Karpas-422 (cell line): Measurements from ENCODE around the gene HPSE2. TPM values are rescaled to one million over a fixed set of nuclear protein-coding genes. Genes with fewer than 3 reads are reported as not detected.

Experiments used
- DNase-seq: peaks from one replicate; pipeline ENCODE4 v3.0.0-alpha.2; 2015
- H2AFZ ChIP-seq: fragments of 200-600 bp; sonication (generic); 2 replicates; pipeline ENCODE4 v1.6.1; 2014; ENCODE audit warnings: antibody characterized with exemption, low read length, mixed read lengths
- H3K27ac ChIP-seq: fragments of 200-600 bp; sonication (generic); 2 replicates; pipeline ENCODE4 v1.5.1; 2014; ENCODE audit warnings: mild to moderate bottlenecking, low read length, moderate library complexity
- H3K27me3 ChIP-seq: fragments of 200-600 bp; sonication (generic); 2 replicates; pipeline ENCODE4 v1.6.1; 2014; ENCODE audit warnings: low read length, mixed read lengths
- H3K36me3 ChIP-seq: fragments of 200-600 bp; sonication (generic); 2 replicates; pipeline ENCODE4 v1.6.1; 2014; ENCODE audit warnings: low read length, mixed read lengths; ENCODE audit not compliant: insufficient read depth
- H3K4me1 ChIP-seq: fragments of 200-600 bp; sonication (generic); 2 replicates; pipeline ENCODE4 v1.6.1; 2014; ENCODE audit warnings: mild to moderate bottlenecking, low read length, mixed read lengths
- H3K4me2 ChIP-seq: fragments of 200-600 bp; sonication (generic); 2 replicates; pipeline ENCODE4 v1.6.1; 2014; ENCODE audit warnings: low read length, low read depth, mild to moderate bottlenecking; ENCODE audit not compliant: poor library complexity, severe bottlenecking
- H3K4me3 ChIP-seq: fragments of 200-600 bp; sonication (generic); 2 replicates; pipeline ENCODE4 v1.5.1; 2014; ENCODE audit warnings: mild to moderate bottlenecking, antibody characterized with exemption, low read length, mixed read lengths
- H3K79me2 ChIP-seq: fragments of 200-600 bp; sonication (generic); 2 replicates; pipeline ENCODE4 v1.6.1; 2014; ENCODE audit warnings: mild to moderate bottlenecking, low read length, mixed read lengths
- H3K9ac ChIP-seq: fragments of 200-600 bp; sonication (generic); 2 replicates; pipeline ENCODE4 v1.6.0; 2014; ENCODE audit warnings: low read length
- H3K9me2 ChIP-seq: fragments of 200-600 bp; sonication (generic), shearing (Covaris generic); replicated peaks from 2 replicates; pipeline ENCODE4 v1.6.0; 2014; ENCODE audit warnings: mild to moderate bottlenecking, low read length, moderate library complexity; ENCODE audit not compliant: insufficient read depth
- H3K9me3 ChIP-seq: fragments of 300-700, 200-600 bp; sonication (generic); 2 replicates; pipeline ENCODE4 v1.6.1; 2014; ENCODE audit warnings: low read length, mixed read lengths
- H4K20me1 ChIP-seq: fragments of 200-600 bp; sonication (generic); 2 replicates; pipeline ENCODE4 v1.6.1; 2014; ENCODE audit warnings: mild to moderate bottlenecking, antibody characterized with exemption, low read length, low read depth; ENCODE audit not compliant: insufficient read depth
- total RNA-seq: library from RNA; depleted of rRNA; stranded (reverse); fragments of >200 nt; shearing (Covaris generic); gene quantifications from 2 replicates; pipeline ENCODE4 v1.2.3, GENCODE V29; 2014; ENCODE audit warnings: low replicate concordance

The HPSE2 gene
- total RNA-seq, 1 experiment from 2014 or later, result not detected

DNA sequence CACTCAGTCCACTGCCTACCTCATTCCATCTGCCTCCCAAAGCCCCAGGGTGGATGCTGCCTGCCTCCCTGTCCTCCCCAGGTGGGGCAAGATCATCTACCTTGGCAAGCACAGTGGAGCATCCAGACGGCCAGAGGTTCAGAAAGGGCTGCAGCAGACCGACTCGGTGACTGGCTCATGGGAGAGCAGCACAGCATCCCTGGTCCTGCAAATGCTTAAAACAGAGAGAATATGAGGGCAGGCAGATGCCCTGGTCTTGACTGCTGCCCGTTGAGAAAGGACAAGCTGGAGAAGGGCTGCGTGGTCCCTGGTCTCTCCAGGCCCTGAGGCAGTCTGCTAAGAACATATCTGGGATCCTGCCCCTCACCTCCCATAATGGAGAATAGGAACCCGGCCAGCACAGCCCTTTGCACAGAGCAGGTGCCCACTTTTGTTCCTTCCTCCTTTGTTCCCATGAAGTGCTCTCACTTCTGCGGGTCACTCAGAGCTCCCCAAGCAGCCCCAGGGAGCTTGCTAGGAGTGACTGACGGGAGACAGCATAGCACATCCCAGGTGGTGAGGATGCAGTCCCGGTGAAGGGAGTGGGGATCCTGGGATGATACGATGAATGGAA is 790.3 kb downstream of the HPSE2 start:
- Histone ChIP-seq H3K9me3 (no peaks in the 10 kb centered on the region), H3K4me2 (peak overlapping the region; percentile 63), H3K9ac (peak overlapping the region; percentile 85), H4K20me1 (no peaks in the 10 kb centered on the region), H3K4me3 (peak overlapping the region; percentile 78), H3K4me1 (peaks cover 7% of the 10 kb centered on the region), H3K27me3 (no peaks in the 10 kb centered on the region), H3K36me3 (peaks cover 18% of the 10 kb centered on the region), H3K9me2 (no peaks in the 10 kb centered on the region), H3K79me2 (peaks cover 21% of the 10 kb centered on the region), H3K27ac (peak overlapping the region; percentile 69; the same call in 1 of the 2 replicates), H2AFZ (no peak overlapping the region)
- no peak for DNase-seq

DNA sequence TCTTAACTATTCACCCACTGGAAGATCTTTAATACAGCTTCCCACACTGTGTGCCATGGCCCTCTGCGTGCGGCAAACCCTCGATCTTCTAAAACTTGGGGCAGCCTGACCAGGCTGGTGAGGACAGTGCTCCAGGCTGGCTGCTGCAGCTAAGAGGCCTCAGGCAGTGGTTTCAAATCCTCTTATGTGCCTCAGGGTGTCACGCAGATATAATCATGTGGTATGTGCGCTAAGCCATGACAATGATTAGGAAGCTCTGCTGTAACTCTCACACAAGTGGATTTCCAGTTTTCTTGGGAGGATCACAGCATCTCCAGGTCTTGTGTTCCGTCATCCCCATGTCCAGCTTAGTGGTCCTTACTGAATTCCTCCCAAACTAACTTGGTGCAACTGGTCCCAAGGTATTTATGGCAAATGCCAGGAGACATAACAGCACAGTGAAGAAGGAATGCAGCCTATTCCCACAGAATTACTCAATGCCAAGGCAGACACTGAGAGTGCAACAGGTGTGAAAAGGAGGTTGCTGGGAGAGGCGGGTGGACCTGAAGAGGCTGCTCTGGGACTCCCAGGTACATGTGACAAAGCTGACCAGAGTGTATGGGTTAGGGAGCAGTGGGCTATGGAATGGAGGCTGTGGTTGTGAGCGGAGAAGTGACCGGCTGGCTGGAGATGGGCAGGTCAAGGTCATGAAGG is 791.2 kb downstream of the HPSE2 start:
- Histone ChIP-seq H2AFZ (no peak overlapping the region), H3K36me3 (peaks cover 22% of the 10 kb centered on the region), H3K27me3 (no peaks in the 10 kb centered on the region), H3K9me3 (no peaks in the 10 kb centered on the region), H3K9me2 (no peaks in the 10 kb centered on the region), H3K4me3 (no peak overlapping the region), H3K9ac (no peak overlapping the region), H4K20me1 (no peaks in the 10 kb centered on the region), H3K4me1 (peaks cover 7% of the 10 kb centered on the region), H3K79me2 (peaks cover 21% of the 10 kb centered on the region), H3K4me2 (no peak overlapping the region), H3K27ac (no peak overlapping the region)
- DNase-seq, result no peak

DNA sequence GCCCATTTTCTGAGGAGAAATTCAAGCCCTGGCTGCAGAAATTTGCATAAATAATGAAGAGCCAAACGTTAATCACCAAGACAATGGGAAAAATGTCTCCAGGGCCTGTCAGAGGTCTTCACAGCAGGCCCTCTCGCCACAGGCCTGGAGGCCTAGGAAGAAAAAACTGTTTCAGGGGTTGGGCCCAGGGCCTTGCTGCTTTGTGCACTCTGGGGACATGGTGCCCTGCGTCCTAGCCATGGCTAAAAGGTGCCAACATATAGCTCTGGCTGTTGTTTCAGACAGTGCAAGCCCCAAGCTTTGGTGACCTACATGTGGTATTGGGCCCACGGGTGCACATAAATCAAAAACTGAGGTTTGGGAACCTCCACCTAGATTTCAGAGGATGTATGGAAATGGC is 796.9 kb downstream of the HPSE2 start:
- no peaks in the 10 kb centered on the region for H3K79me2 ChIP-seq
- no peak overlapping the region for H3K4me2 ChIP-seq
- no peak overlapping the region for H2AFZ ChIP-seq
- no peaks in the 10 kb centered on the region for H3K9me2 ChIP-seq
- no peaks in the 10 kb centered on the region for H4K20me1 ChIP-seq
- no peak for DNase-seq
- no peak overlapping the region for H3K9ac ChIP-seq
- no peak overlapping the region for H3K27ac ChIP-seq
- H3K4me3 ChIP-seq, result no peak overlapping the region
- H3K27me3 ChIP-seq, result no peaks in the 10 kb centered on the region
- no peaks in the 10 kb centered on the region for H3K4me1 ChIP-seq
- peaks cover 21% of the 10 kb centered on the region for H3K36me3 ChIP-seq
- no peaks in the 10 kb centered on the region for H3K9me3 ChIP-seq

DNA sequence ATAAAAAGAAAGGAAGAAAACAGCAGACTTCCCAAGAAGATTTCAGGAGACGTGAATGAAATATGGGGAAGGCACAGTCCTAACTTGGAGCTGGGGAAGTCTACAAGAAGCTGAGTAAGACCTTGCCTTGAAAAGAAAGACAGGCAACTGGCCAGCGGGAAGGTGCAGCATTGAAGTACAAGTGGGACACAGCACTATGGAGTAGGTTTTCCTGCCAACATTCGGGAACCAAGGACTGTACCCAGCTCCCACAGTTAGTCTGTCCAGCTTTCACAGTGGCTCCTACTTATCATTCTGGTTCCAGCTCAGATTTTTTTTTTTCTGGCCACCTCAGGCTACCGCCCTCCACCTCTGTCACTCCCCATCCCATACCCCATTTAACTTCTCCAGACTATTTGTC is 798.9 kb downstream of the HPSE2 start:
- Histone ChIP-seq H3K27me3 (no peaks in the 10 kb centered on the region), H3K27ac (no peak overlapping the region), H3K79me2 (no peaks in the 10 kb centered on the region), H3K9me2 (no peaks in the 10 kb centered on the region), H4K20me1 (no peaks in the 10 kb centered on the region), H3K4me3 (no peak overlapping the region), H3K36me3 (peaks cover 21% of the 10 kb centered on the region), H3K4me2 (no peak overlapping the region), H2AFZ (no peak overlapping the region), H3K9ac (no peak overlapping the region), H3K9me3 (no peaks in the 10 kb centered on the region), H3K4me1 (no peaks in the 10 kb centered on the region)
- no peak for DNase-seq

DNA sequence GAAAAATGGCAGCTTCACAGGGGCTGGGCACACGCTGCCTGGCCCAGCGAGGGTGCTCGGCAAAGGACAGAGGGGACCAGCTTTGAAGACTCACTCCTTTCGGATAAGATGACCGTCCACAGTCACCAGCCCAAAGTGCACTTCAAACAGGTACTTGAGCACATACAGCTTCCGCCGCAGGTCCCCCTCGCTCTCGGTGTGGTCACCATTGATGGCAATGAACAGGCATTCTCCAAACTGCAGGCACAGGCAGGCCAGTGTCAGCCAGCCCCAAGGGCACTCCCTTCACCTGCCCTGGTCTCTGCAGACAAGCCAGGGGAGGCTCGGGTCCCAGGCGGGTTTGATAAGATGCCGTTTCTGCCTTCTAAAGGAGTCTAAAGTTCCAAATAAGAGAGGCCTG is 800.5 kb downstream of the HPSE2 start:
- peaks cover 10% of the 10 kb centered on the region for H3K36me3 ChIP-seq
- H3K4me1 ChIP-seq, result no peaks in the 10 kb centered on the region
- no peak overlapping the region for H3K4me3 ChIP-seq
- H4K20me1 ChIP-seq, result no peaks in the 10 kb centered on the region
- no peaks in the 10 kb centered on the region for H3K79me2 ChIP-seq
- H2AFZ ChIP-seq, result no peak overlapping the region
- H3K9me3 ChIP-seq, result no peaks in the 10 kb centered on the region
- no peak overlapping the region for H3K9ac ChIP-seq
- no peaks in the 10 kb centered on the region for H3K9me2 ChIP-seq
- no peak overlapping the region for H3K4me2 ChIP-seq
- DNase-seq, result no peak
- no peak overlapping the region for H3K27ac ChIP-seq
- no peaks in the 10 kb centered on the region for H3K27me3 ChIP-seq

DNA sequence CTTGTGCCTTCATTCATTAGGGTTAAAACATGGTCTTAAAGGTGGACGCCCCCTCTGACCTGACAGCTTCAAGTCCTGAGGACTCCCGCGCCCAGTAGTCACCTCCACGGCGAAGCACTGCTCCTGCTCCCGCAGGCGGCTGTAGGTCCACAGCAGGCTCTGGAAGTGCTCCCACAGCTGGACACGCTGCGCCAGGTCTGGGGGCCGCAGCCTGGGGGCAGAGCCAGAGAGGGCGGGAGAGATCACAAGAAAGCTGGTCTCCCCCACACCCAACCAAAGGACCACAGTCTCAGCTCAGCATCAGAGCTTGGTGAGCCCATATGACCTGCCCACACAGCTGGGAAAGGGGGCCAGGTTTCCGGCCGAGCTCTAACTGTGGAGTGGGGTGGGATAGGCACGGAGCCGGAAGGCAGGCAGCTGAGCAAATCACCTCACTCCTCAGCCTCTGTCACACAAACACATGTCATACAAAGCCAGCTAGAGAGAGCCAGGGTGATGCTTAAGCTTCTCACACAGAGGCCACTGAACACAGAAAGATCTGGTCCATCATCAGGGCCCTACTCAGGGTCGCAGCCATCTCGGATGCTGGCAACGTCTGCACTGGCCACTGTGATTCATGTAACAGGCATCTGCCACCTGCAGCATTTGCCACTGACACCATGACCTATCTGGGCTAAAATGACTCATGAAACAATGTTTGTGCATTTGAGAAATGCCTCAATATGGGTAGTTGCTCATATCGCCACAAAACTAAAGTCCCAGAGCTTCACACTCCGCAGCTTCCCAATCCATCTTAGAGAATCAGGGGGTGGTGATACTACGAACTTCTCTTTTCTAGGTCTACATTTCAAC is 801.5 kb downstream of the HPSE2 start:
- Histone ChIP-seq H3K4me1 (no peaks in the 10 kb centered on the region), H3K36me3 (peaks cover 8% of the 10 kb centered on the region; the same call in 1 of the 2 replicates), H3K4me2 (no peak overlapping the region), H4K20me1 (no peaks in the 10 kb centered on the region), H3K79me2 (no peaks in the 10 kb centered on the region), H3K27me3 (no peaks in the 10 kb centered on the region), H2AFZ (no peak overlapping the region), H3K27ac (no peak overlapping the region), H3K9ac (no peak overlapping the region), H3K9me3 (no peaks in the 10 kb centered on the region), H3K4me3 (no peak overlapping the region), H3K9me2 (no peaks in the 10 kb centered on the region)
- no peak for DNase-seq

DNA sequence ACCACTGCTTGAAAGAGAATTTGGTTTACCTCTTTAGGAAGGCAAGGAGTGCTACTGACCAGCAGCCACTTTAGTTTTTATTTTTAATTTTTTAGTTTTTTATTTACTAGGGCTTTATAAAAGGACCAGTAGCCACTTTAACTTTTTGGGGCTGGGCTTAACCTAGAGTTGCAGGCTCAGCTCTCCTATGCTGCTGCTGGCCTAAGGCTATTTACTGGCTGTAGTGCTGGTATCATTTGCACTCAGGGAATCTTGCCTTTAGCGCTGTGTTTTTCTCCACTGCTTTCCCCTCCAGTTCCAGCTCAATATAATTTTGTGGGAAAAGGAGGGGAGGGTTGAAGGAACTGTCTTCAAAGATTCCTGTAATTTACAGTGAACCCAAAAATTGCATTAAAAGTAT is 802.3 kb downstream of the HPSE2 start:
- Histone ChIP-seq H3K27me3 (no peaks in the 10 kb centered on the region), H3K79me2 (no peaks in the 10 kb centered on the region), H3K4me3 (no peak overlapping the region), H3K9me2 (no peaks in the 10 kb centered on the region), H3K9ac (no peak overlapping the region), H3K27ac (no peak overlapping the region), H3K36me3 (peaks cover 8% of the 10 kb centered on the region; the same call in 1 of the 2 replicates), H3K4me1 (no peaks in the 10 kb centered on the region), H4K20me1 (no peaks in the 10 kb centered on the region), H3K9me3 (no peaks in the 10 kb centered on the region), H3K4me2 (no peak overlapping the region), H2AFZ (no peak overlapping the region)
- DNase-seq, result no peak

DNA sequence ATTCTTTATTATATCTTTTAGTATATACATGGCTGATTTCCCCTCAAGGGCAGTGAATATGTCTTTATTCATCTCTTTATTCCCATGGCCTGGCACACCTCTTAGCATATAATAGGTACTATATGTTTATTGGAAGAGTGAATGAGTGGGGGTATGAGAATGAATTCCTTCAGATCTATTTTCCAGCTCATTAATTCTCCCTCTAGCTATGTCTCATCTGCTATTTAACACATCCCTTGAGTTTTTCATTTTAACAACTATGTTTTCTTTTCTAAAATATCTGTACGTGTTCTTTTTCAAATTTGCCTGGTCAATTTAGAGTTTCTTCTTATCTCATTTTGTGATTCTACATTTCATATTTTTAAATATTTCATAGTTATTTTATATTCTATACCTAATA is 803.3 kb downstream of the HPSE2 start:
- Histone ChIP-seq H3K4me3 (no peak overlapping the region), H3K4me2 (no peak overlapping the region), H3K9me3 (no peaks in the 10 kb centered on the region), H3K9ac (no peak overlapping the region), H4K20me1 (no peaks in the 10 kb centered on the region), H3K4me1 (no peaks in the 10 kb centered on the region), H3K79me2 (no peaks in the 10 kb centered on the region), H3K9me2 (no peaks in the 10 kb centered on the region), H3K27ac (no peak overlapping the region), H2AFZ (no peak overlapping the region), H3K27me3 (no peaks in the 10 kb centered on the region), H3K36me3 (peaks cover 8% of the 10 kb centered on the region; the same call in 1 of the 2 replicates)
- no peak for DNase-seq
